Measurements from ENCODE around the gene GAD1.

The GAD1 gene

DNA sequence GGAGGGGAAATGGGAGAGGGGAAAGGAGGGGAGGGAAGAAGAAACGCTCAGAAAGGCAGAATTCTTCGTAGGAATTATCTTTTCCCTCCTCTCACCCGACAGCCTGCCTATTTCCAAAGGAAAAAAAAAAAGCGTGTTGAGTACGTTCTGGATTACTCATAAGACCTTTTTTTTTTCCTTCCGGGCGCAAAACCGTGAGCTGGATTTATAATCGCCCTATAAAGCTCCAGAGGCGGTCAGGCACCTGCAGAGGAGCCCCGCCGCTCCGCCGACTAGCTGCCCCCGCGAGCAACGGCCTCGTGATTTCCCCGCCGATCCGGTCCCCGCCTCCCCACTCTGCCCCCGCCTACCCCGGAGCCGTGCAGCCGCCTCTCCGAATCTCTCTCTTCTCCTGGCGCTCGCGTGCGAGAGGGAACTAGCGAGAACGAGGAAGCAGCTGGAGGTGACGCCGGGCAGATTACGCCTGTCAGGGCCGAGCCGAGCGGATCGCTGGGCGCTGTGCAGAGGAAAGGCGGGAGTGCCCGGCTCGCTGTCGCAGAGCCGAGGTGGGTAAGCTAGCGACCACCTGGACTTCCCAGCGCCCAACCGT, at the start of gene GAD1:
GAD1 (plus strand) TSS at position 384 of the 589 bp plus-strand sequence. CDS start 1,705 bp downstream, outside the sequence.
- H3K4me3 Mint-ChIP-seq, result peak within 1 kb of the TSS; percentile 71
- peaks cover 68% of the 10 kb centered on the region for H3K4me1 Mint-ChIP-seq
- peak in 1 of 2 donors; percentile 76 for DNase-seq (ENCODE audit: low spot score in 2 of 2)
- peak; percentile 62 for ATAC-seq
- H3K9me3 Mint-ChIP-seq, result no peaks in the 10 kb centered on the region
- peak within 1 kb of the TSS; percentile 43 for H3K27ac Mint-ChIP-seq
- H3K36me3 Mint-ChIP-seq, result no peaks in the 10 kb centered on the region

DNA sequence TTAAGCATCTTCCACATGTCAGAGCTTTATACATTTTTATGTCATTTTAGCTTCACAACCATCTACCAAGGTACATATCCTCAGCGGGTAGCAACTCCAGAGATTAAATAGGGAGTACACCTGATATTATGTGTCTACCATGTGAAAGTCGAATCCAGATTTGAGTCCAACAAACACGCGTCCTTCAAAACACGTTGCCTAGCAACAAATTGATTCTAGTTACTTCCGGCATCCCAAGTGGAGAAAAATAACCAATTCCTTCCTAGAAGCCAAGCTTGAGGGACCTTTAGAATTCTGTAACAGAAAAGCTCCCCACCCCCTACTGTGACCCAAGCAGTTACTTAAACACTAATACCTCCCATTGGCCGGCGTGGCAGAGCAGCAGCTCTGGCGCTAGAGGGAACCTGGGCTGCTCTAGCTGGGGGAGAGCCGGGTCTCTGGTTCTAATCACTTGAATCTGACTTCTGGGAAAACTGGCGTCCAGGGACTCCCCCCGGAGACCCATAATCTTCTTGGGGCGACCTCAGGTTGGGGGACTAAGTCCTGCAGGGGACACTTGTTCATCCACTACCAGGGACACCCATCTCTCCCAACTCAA, 46.6 kb upstream of the GAD1 start, which contains the start of gene ERICH2:
ERICH2 (plus strand) TSS at position 371 of the 598 bp plus-strand sequence. CDS start 304 bp downstream, outside the sequence.
- Mint-ChIP-seq H3K27ac (peak within 1 kb of the TSS; percentile 74), H3K4me1 (peaks cover 6% of the 10 kb centered on the region), H3K4me3 (peak within 1 kb of the TSS; percentile 79), H3K9me3 (no peaks in the 10 kb centered on the region), H3K36me3 (peaks cover 6% of the 10 kb centered on the region)
- ATAC-seq (peak; percentile 75), DNase-seq (ENCODE audit: low spot score in 2 of 2) (no peak)

DNA sequence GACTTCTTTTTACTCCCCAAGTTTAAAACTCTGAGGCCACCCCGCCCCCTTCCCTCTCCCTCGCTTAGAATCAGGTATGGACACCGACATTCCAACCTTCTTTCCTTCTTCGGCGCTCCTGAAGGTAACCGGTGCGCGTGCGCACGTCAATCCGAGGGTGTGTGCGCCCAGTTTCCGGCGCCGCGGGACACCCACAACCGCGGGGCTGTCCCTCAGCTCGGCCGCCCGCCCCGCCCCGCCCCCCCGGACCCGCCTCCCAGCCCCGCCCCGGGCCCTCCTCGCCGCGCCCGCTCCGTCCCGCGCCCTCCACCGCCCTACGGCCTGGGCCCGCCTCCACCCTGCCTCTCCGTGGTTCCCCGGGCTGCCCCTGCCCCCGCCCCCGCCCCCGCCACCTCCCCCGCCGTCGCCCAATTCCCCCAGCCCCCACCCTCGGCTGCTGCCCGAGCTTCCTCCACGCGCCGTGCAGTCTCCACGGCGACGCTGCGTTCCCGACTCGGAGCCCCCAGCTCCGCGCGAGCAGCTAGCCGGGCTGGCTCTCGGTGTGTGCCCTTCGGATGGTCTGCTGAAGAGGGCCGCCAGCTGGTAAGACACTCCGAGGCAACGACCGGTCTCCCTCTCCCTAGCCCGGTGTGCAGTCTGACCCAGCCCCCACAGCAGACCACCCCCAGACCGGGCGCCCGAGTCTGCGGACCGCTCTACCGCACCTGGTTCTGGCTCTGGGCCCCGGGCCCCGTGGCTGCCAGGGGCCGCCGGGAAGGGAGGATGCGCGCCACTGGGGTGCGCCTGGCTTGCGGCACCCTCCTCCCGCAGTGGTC, 45.9 kb upstream of the GAD1 start:
- H3K4me1 Mint-ChIP-seq, result peaks cover 6% of the 10 kb centered on the region
- ATAC-seq, result peak; percentile 93
- DNase-seq (ENCODE audit: low spot score in 2 of 2), result peak; percentile 61 to 85
- no peaks in the 10 kb centered on the region for H3K9me3 Mint-ChIP-seq
- peak overlapping the region; percentile 79 for H3K4me3 Mint-ChIP-seq
- H3K36me3 Mint-ChIP-seq, result peaks cover 6% of the 10 kb centered on the region
- H3K27ac Mint-ChIP-seq, result peak overlapping the region; percentile 74

DNA sequence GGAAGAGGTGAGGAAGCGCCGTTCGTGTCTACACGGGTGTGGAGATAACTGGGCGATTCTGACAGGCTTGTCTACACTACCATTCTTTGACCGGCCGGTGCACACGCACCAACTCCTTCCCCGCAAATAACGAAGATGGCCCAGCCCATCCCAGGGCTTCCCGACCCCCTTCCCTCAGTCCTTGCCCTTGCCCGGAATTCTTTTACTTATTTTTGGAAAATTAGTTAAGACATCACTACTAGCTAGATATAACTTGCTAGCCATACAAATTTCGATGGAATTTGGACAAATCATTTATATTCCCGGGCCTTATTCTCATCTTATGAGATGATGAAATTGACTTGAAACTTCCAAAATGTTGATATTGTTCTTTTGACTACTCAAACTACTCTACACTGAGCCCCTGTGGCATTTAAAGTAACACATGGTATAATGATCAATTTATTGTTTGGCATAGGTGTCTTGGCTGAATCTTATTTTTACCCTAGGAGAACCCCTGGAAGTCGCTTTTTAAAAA, 45.2 kb upstream of the GAD1 start:
- H3K4me1 Mint-ChIP-seq, result peaks cover 6% of the 10 kb centered on the region
- DNase-seq (ENCODE audit: low spot score in 2 of 2) (no peak), ATAC-seq (no peak)
- peak overlapping the region; percentile 79 for H3K4me3 Mint-ChIP-seq
- H3K9me3 Mint-ChIP-seq, result no peaks in the 10 kb centered on the region
- H3K27ac Mint-ChIP-seq, result peak overlapping the region; percentile 74
- H3K36me3 Mint-ChIP-seq, result peaks cover 6% of the 10 kb centered on the region

DNA sequence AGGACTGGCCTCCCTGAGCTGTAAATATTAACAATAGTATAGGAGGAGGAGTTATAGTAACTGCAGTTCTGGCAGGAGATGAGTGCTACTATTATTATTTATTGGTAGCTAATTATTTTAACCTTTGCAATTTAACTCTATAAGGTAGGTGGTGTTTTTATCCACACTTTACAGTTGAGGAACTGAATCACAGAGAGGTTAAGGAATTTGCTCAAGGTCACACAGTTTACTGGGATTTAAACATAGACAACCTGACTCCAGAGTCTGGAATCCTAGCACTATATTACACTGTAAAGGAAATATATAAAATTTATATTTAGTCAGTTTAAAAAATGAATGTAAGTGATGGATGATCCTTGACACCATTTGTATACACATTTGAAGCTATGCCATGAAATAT, 44.4 kb upstream of the GAD1 start:
- ATAC-seq, result no peak
- no peak overlapping the region for H3K27ac Mint-ChIP-seq
- peak overlapping the region; percentile 79 for H3K4me3 Mint-ChIP-seq
- H3K9me3 Mint-ChIP-seq, result no peaks in the 10 kb centered on the region
- DNase-seq (ENCODE audit: low spot score in 2 of 2), result no peak
- H3K4me1 Mint-ChIP-seq, result peaks cover 6% of the 10 kb centered on the region
- H3K36me3 Mint-ChIP-seq, result peaks cover 6% of the 10 kb centered on the region

DNA sequence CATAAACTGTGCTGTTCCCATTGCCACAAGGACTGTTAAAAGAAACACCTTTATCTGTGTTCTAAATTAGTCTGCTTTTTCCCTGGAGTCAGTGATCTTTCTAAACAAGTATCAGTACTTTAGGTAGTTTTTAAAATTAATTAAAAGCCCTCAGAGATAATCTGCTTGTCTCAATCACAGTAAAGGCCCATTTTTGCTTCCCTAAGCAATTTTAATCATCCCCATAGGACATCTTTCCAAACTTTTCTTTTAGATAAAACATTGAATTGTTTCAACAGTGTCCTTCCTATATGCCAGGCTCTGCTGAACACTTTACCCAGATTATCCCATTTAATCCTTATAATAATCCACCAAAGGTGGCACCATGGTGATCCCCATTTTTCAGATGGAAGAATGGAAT, 42.6 kb upstream of the GAD1 start:
- peak overlapping the region; percentile 7 for H3K27ac Mint-ChIP-seq
- no peak overlapping the region for H3K4me3 Mint-ChIP-seq
- ATAC-seq, result no peak
- peaks cover 6% of the 10 kb centered on the region for H3K36me3 Mint-ChIP-seq
- peaks cover 6% of the 10 kb centered on the region for H3K4me1 Mint-ChIP-seq
- no peaks in the 10 kb centered on the region for H3K9me3 Mint-ChIP-seq
- DNase-seq (ENCODE audit: low spot score in 2 of 2), result no peak

DNA sequence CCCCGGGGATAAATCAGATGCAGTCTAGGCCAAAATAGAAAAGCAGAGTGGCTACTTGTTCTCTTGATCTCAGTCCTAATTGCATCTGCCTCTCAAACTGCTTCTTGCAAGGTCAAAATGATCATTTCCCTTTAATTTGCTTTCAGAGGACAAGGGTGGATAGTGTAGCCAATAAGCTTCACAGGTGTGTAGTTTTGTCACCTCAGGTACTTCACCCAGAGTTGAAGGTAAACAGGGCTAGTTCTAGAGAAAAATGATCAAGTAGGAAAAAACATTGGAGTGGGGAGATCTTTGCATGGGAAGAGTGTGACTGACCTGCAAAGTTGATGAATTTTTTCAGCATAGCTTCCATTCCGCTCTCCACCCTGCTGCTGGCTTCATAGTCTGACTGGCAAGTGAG, 37.8 kb upstream of the GAD1 start:
- Mint-ChIP-seq H3K27ac (no peak overlapping the region), H3K9me3 (no peaks in the 10 kb centered on the region), H3K36me3 (no peaks in the 10 kb centered on the region), H3K4me3 (no peak overlapping the region), H3K4me1 (no peaks in the 10 kb centered on the region)
- ATAC-seq (no peak), DNase-seq (ENCODE audit: low spot score in 2 of 2) (no peak)

DNA sequence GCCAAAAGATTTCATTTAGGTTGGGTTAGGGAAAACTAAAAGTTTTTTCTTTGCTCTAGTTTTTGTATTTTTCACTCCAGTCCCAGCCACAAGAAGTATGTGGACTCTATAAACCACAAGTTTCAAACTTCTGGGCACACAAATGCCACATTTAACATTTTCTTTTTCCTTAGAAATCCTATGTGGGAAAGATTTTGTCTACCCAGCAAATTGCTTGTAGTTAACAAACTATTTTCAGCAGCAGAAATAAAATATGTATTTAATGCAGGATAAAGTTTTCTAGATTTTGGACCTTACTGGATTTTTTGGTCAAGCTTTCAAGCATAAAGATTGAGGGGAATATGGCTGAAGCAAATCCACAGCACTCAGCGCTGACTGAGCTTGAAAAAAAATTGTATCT, 37.4 kb upstream of the GAD1 start:
- H3K36me3 Mint-ChIP-seq, result no peaks in the 10 kb centered on the region

DNA sequence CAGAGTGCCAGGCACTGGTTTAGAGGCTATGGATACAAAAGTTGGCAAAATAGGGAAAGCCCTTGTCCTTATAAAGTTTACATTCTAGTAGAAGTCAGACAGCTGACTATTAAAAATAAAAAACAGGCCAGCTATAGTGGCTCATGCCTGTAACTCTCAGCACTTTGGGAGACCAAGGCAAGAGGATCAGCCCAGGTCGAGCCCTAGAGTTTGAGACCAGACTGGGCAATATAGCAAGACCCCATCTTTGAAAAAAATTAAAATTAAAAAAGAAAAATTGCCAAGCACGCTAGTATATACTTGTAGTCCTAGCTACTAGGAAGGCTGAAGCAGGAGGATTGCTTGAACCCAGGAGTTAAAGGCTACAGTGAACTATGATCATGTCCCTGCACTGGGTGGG, 34.0 kb upstream of the GAD1 start:
- no peak for DNase-seq (ENCODE audit: low spot score in 2 of 2)
- no peaks in the 10 kb centered on the region for H3K9me3 Mint-ChIP-seq
- no peak overlapping the region for H3K27ac Mint-ChIP-seq

More for the DNA sequence above, 37.4 kb upstream of the GAD1 start:
- Mint-ChIP-seq H3K27ac (no peak overlapping the region), H3K9me3 (no peaks in the 10 kb centered on the region), H3K4me3 (no peak overlapping the region), H3K4me1 (no peaks in the 10 kb centered on the region)
- DNase-seq (ENCODE audit: low spot score in 2 of 2), result no peak
- ATAC-seq, result no peak

DNA sequence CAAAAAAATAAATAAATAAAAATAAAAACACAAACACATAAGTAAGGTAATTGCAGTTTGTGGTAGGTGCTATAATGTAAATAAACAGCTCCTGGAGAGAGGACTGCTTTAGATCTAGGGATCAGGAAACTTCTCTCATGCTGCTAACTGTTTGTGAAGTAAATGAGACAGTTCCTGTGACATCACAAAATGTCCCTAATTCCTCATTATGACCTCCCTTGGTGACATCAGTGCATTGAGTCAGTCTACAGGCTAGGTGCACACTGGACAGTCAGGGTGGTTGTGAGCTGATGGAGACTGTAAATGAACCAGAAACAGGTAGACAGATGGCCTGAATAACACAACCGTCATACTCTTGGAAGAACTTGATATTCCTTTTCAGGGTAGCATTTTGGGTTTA, 33.1 kb upstream of the GAD1 start:
- DNase-seq (ENCODE audit: low spot score in 2 of 2), result no peak
- H3K27ac Mint-ChIP-seq, result no peak overlapping the region
- H3K9me3 Mint-ChIP-seq, result no peaks in the 10 kb centered on the region
- H3K36me3 Mint-ChIP-seq, result no peaks in the 10 kb centered on the region
- no peak overlapping the region for H3K4me3 Mint-ChIP-seq
- H3K4me1 Mint-ChIP-seq, result no peaks in the 10 kb centered on the region
- ATAC-seq, result no peak

More for the DNA sequence above, 34.0 kb upstream of the GAD1 start:
- H3K4me1 Mint-ChIP-seq, result no peaks in the 10 kb centered on the region
- H3K4me3 Mint-ChIP-seq, result no peak overlapping the region
- no peaks in the 10 kb centered on the region for H3K36me3 Mint-ChIP-seq
- ATAC-seq, result no peak

DNA sequence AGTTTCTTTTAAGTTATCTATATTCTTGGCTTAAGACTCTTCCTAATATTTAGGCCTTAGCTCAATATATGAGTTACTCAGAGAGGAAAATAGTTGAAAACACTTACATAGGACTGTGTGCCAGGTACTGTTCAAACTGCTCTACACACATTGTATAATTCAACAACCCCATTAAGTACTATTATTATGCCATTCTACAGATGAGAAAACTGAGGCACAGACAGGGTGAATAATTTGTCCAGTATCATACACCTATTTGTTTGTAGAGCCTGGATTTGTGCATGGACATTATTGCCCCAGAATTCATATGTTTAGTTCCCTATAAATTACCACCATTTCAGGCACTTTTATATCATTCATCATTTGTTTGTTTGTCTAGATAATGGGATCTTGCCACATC, 17.7 kb upstream of the GAD1 start:
- no peak overlapping the region for H3K4me3 Mint-ChIP-seq
- H3K27ac Mint-ChIP-seq, result no peak overlapping the region
- no peak for ATAC-seq
- no peaks in the 10 kb centered on the region for H3K9me3 Mint-ChIP-seq
- no peaks in the 10 kb centered on the region for H3K4me1 Mint-ChIP-seq
- no peaks in the 10 kb centered on the region for H3K36me3 Mint-ChIP-seq
- DNase-seq (ENCODE audit: low spot score in 2 of 2), result no peak

DNA sequence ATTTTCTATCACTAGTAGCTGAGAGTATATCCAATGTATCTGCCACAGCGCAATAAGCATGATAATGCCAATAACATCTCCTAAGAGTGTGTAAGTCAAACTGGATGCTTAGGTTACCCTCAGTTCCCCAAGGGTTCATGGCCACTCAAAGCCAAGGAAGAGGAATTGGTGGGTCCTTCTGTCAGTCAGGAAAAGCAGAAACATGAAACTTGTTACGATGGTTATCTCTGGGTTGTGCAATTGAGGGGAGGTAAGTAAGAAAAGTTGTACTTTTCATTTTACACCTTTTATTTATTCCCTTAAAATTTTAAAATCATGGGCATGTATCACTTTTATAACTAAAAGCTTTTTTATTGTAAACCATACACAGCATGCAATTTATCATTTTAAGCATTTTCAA, 10.1 kb upstream of the GAD1 start:
- no peaks in the 10 kb centered on the region for H3K36me3 Mint-ChIP-seq
- no peaks in the 10 kb centered on the region for H3K9me3 Mint-ChIP-seq
- no peak for ATAC-seq
- no peak overlapping the region for H3K4me3 Mint-ChIP-seq
- no peaks in the 10 kb centered on the region for H3K4me1 Mint-ChIP-seq
- H3K27ac Mint-ChIP-seq, result no peak overlapping the region
- no peak for DNase-seq (ENCODE audit: low spot score in 2 of 2)

DNA sequence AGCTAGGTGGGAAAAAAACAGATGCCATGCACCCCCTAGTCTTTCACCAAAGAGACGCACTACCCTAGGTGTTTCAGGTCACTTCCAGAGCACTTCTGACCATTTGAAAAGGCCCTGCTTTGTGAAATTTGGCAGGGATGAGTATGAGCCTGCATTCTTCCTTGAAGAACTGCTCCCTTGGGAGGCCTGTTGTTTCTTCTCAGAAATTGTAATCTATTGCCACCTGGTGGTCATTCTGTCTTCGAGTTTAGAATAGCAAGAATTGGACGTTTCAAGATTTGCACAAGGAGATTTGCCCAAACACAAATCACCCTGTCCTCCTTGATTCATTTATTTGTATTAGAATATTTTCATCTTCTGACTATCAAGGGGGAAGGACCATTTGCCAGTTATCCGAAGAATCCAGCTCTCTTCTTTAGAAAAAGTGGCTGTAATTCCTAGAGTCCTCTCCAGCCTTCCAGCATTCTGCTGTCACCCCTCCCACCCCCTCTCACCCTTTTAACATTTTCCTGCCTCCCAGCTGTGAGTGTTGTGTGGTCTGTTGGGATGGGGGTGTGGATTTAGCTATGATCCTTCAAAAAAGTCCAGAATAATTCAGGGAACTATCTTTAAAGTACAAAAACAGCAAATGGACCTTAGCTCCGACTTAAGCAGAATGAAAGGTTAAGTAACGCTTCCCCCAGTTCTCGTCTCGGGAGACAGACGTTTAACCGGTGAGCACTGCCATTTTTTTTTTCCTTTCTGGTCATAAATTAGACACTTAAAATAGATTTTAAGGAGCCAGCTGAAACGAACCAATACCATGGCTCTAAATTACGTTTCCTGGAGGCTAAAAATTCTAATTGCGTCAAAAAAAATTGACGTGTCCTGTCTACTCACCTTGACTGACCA, 3.7 kb upstream of the GAD1 start:
- Mint-ChIP-seq H3K4me3 (no peak overlapping the region), H3K27ac (peak overlapping the region; percentile 37), H3K4me1 (peaks cover 43% of the 10 kb centered on the region), H3K36me3 (no peaks in the 10 kb centered on the region), H3K9me3 (no peaks in the 10 kb centered on the region)
- DNase-seq (ENCODE audit: low spot score in 2 of 2) (no peak), ATAC-seq (no peak)

DNA sequence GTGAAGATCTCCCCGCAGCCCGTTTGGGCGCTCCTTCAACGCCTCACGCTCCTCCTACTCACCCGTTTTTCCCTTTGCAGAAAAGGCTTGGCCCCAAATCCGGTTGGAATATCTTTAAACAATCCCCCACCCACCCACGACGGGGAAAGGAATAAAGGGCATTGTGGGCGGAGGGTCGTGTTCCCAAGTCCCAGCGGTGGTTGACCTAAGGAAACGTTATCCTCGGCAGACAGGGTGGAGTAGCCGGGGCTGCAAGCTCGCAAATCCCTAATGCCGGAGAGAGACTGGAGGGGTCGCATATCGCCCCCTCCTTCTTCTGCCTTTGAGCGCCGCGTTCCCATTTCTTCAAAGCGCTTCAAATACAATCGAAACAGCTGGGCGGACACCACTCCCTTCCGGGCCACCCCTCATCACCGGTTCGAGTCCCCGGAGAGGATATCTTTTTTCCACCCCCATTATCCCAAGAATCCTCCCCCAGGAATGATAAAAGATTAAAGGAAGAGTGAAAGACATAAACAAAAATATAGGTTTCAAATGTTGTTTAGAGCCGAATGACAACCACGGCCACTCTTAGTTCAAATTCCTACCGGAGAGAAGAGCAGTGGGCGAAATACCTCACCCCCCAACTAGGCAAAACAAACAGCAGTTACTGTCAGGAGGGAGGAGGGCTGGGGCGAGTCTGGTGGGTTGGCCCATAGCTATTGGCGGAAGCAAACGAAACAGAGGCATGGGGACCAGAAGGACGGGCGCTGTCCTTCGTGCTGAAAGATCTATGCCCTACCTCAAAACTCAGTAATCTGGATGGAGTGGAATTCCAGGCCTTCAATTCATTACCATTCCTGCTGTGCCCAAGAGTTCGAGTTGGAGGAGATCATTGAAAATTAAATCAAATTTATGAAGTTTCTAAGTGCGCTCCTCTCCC, 2.8 kb upstream of the GAD1 start:
- Mint-ChIP-seq H3K4me3 (no peak overlapping the region), H3K36me3 (no peaks in the 10 kb centered on the region), H3K9me3 (no peaks in the 10 kb centered on the region), H3K27ac (peak overlapping the region; percentile 37), H3K4me1 (peaks cover 52% of the 10 kb centered on the region)
- DNase-seq (ENCODE audit: low spot score in 2 of 2) (no peak), ATAC-seq (no peak)

Data from stimulated activated effector memory CD8-positive, alpha-beta T cell treated with anti-CD3 and anti-CD28 coated beads, Interleukin-12 subunit alpha, Interleukin-12 subunit beta, amount 100 ng/mL, for 72 hours (primary cell).